Measurements from ENCODE around the gene P2RX5.

GRCh38 chr17:3699951-3700350 lies 4.0 kb upstream of the P2RX5 start:
- TF ChIP-seq POLR2A (IDR thresholded peaks at IDR 0.05) (no peak), CTCF (IDR thresholded peaks at IDR 0.05) (no peak), POLR2AphosphoS5 (IDR thresholded peaks at IDR 0.05) (no peak)
